WTC11 (cell line): ENCODE measurements around the gene COL9A1. TPM values are rescaled to one million over a fixed set of nuclear protein-coding genes. Genes with fewer than 3 reads are reported as not detected.

Source experiments
- CBFB ChIP-seq: sonication (generic); formaldehyde crosslinking; IDR thresholded peaks from 2 replicates; pipeline ENCODE4 v1.8.1; 2022; ENCODE audit warnings: mild to moderate bottlenecking, low read depth, missing genetic modification reagents
- ETV6 ChIP-seq: sonication (generic); formaldehyde crosslinking; IDR thresholded peaks from 2 replicates; pipeline ENCODE4 v1.8.1; 2022; ENCODE audit warnings: mild to moderate bottlenecking, missing genetic modification reagents
- FOXP4 ChIP-seq: sonication (generic); formaldehyde crosslinking; IDR thresholded peaks from 2 replicates; pipeline ENCODE4 v1.8.0; 2022; ENCODE audit warnings: mild to moderate bottlenecking, missing genetic modification reagents
- GTF2I ChIP-seq: fragments of 250-450 bp; sonication (Bioruptor Pico); conservative IDR thresholded peaks from 2 replicates; pipeline ENCODE4 v1.4.0; 2021; ENCODE audit warnings: mild to moderate bottlenecking
- HMGXB4 ChIP-seq: sonication (generic); formaldehyde crosslinking; IDR thresholded peaks from 2 replicates; pipeline ENCODE4 v1.8.1; 2023; ENCODE audit warnings: mild to moderate bottlenecking, moderate library complexity, missing genetic modification reagents
- MLX ChIP-seq: sonication (generic); formaldehyde crosslinking; IDR thresholded peaks from 2 replicates; pipeline ENCODE4 v1.8.1; 2023; ENCODE audit warnings: mild to moderate bottlenecking, missing genetic modification reagents, moderate library complexity
- MXD4 ChIP-seq: fragments of 250-450 bp; sonication (Bioruptor Pico); IDR thresholded peaks from 2 replicates; pipeline ENCODE4 v1.8.0; 2021; ENCODE audit warnings: mild to moderate bottlenecking, moderate library complexity, borderline replicate concordance
- NFYB ChIP-seq: sonication (generic); formaldehyde crosslinking; conservative IDR thresholded peaks from 2 replicates; pipeline ENCODE4 v1.8.0; 2022; ENCODE audit warnings: low read depth, missing genetic modification reagents
- PRDM15 ChIP-seq: sonication (generic); formaldehyde crosslinking; IDR thresholded peaks from 2 replicates; pipeline ENCODE4 v1.8.0; 2022; ENCODE audit warnings: missing genetic modification reagents
- PREB ChIP-seq: sonication (generic); formaldehyde crosslinking; IDR thresholded peaks from 2 replicates; pipeline ENCODE4 v1.8.1; 2022; ENCODE audit warnings: mild to moderate bottlenecking, missing genetic modification reagents, moderate library complexity, borderline replicate concordance
- RELA ChIP-seq: sonication (generic); formaldehyde crosslinking; IDR thresholded peaks from 2 replicates; pipeline ENCODE4 v1.8.1; 2022; ENCODE audit warnings: missing genetic modification reagents, mild to moderate bottlenecking, borderline replicate concordance
- SMAD3 ChIP-seq: sonication (generic); formaldehyde crosslinking; IDR thresholded peaks from 2 replicates; pipeline ENCODE4 v1.8.0; 2022; ENCODE audit warnings: missing genetic modification reagents, mild to moderate bottlenecking, borderline replicate concordance
- SP1 ChIP-seq: sonication (generic); formaldehyde crosslinking; conservative IDR thresholded peaks from 2 replicates; pipeline ENCODE4 v1.8.1; 2022; ENCODE audit warnings: missing genetic modification reagents
- TCF7 ChIP-seq: sonication (generic); formaldehyde crosslinking; IDR thresholded peaks from 2 replicates; pipeline ENCODE4 v1.8.0; 2022; ENCODE audit warnings: mild to moderate bottlenecking, low read depth, missing genetic modification reagents, moderate library complexity
- TP53 ChIP-seq: sonication (generic); formaldehyde crosslinking; IDR thresholded peaks from 2 replicates; pipeline ENCODE4 v1.8.1; 2023; ENCODE audit warnings: mild to moderate bottlenecking, missing genetic modification reagents
- ZNF121 ChIP-seq: sonication (generic); formaldehyde crosslinking; IDR thresholded peaks from 2 replicates; pipeline ENCODE4 v1.8.0; 2023; ENCODE audit warnings: missing genetic modification reagents
- total RNA-seq: library from RNA; stranded (reverse); gene quantifications from 3 replicates; pipeline ENCODE4 v1.2.3, GENCODE V29; 2021
- TF ChIP-seq, protein P1 (sequence below): sonication (generic); formaldehyde crosslinking; IDR thresholded peaks from 2 replicates; pipeline ENCODE4 v1.8.0; 2022; ENCODE audit warnings: mild to moderate bottlenecking, missing genetic modification reagents
- TF ChIP-seq, protein P2 (sequence below): sonication (generic); formaldehyde crosslinking; conservative IDR thresholded peaks from 2 replicates; pipeline ENCODE4 v1.8.1; 2023; ENCODE audit warnings: mild to moderate bottlenecking, low read depth, missing genetic modification reagents, moderate library complexity
- TF ChIP-seq, protein P3 (sequence below): sonication (generic); formaldehyde crosslinking; IDR thresholded peaks from 2 replicates; pipeline ENCODE4 v1.8.1; 2023; ENCODE audit warnings: mild to moderate bottlenecking, missing genetic modification reagents

COL9A1 gene
- total RNA-seq, 1 experiment from 2014 or later, result 9.0 TPM

DNA sequence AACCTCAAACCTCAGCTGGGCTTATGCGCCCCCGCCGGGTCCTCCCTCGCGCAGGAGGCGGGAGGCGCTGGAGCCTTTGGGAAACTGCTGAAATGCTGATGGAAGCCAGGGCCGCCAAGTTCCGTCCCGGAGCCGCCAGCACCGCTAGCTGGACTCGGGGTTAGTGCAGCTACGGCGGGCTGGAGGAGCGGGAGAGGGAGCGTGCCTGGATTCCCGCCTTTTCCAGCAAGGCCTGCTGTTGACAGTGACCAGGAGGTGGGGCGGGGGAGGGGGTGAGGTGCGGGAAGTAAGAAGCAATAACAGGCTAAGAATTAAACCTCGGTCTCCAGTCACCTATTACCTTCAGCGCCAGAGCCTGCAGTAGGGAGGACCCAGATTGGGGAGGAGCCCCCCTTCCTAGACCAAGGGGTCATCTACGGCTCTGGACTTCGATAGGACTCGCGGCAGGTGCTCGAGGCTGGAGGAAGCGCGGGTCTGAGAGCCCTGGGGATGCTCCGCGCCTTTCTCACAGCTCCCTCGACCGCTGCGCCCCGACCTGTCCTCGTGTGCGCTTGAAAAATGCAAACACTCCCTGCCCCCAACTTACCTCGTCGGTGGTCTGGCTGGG lies 20.5 kb downstream of the COL9A1 start (continued):
- TF ChIP-seq MLX (CRISPR knock-in tag) (no peak), PRDM15 (CRISPR knock-in tag) (peak; percentile 47; the same call in 1 of the 2 replicates), TCF7 (CRISPR knock-in tag) (no peak; the same call in 1 of the 2 replicates), FOXP4 (CRISPR knock-in tag) (peak; percentile 87), ZNF121 (CRISPR knock-in tag) (no peak), RELA (no peak; the same call in 1 of the 2 replicates), PREB (peak; percentile 72; the same call in 1 of the 2 replicates), CBFB (CRISPR knock-in tag) (no peak), HMGXB4 (CRISPR knock-in tag) (0 out of 2 replicates have a peak, but pooled peaks have one; percentile 48), GTF2I (CRISPR knock-in tag) (no peak), SMAD3 (CRISPR knock-in tag) (peak; percentile 41; the same call in 1 of the 2 replicates), MXD4 (no peak), SP1 (CRISPR knock-in tag) (no peak), ETV6 (CRISPR knock-in tag) (peak; percentile 86), NFYB (peak; percentile 34; the same call in 1 of the 2 replicates), TP53 (CRISPR knock-in tag) (peak; percentile 75)
- TF ChIP-seq, protein P1, sequence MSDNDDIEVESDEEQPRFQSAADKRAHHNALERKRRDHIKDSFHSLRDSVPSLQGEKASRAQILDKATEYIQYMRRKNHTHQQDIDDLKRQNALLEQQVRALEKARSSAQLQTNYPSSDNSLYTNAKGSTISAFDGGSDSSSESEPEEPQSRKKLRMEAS (CRISPR knock-in tag), result peak; percentile 93
- TF ChIP-seq, protein P2, sequence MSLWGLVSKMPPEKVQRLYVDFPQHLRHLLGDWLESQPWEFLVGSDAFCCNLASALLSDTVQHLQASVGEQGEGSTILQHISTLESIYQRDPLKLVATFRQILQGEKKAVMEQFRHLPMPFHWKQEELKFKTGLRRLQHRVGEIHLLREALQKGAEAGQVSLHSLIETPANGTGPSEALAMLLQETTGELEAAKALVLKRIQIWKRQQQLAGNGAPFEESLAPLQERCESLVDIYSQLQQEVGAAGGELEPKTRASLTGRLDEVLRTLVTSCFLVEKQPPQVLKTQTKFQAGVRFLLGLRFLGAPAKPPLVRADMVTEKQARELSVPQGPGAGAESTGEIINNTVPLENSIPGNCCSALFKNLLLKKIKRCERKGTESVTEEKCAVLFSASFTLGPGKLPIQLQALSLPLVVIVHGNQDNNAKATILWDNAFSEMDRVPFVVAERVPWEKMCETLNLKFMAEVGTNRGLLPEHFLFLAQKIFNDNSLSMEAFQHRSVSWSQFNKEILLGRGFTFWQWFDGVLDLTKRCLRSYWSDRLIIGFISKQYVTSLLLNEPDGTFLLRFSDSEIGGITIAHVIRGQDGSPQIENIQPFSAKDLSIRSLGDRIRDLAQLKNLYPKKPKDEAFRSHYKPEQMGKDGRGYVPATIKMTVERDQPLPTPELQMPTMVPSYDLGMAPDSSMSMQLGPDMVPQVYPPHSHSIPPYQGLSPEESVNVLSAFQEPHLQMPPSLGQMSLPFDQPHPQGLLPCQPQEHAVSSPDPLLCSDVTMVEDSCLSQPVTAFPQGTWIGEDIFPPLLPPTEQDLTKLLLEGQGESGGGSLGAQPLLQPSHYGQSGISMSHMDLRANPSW (CRISPR knock-in tag), result no peak
- TF ChIP-seq, protein P3, sequence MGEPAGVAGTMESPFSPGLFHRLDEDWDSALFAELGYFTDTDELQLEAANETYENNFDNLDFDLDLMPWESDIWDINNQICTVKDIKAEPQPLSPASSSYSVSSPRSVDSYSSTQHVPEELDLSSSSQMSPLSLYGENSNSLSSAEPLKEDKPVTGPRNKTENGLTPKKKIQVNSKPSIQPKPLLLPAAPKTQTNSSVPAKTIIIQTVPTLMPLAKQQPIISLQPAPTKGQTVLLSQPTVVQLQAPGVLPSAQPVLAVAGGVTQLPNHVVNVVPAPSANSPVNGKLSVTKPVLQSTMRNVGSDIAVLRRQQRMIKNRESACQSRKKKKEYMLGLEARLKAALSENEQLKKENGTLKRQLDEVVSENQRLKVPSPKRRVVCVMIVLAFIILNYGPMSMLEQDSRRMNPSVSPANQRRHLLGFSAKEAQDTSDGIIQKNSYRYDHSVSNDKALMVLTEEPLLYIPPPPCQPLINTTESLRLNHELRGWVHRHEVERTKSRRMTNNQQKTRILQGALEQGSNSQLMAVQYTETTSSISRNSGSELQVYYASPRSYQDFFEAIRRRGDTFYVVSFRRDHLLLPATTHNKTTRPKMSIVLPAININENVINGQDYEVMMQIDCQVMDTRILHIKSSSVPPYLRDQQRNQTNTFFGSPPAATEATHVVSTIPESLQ (CRISPR knock-in tag), result no peak
- TF ChIP-seq, all 79 proteins: peak for 31
